ENCODE measurements around the gene SFT2D1. TPM values are rescaled to one million over a fixed set of nuclear protein-coding genes. Genes with fewer than 3 reads are reported as not detected.

SFT2D1 gene
- total and polyA plus RNA-seq, 9 of the 15 experiments (the other 6 are each of a cell fraction or from before 2014, with no cell fraction given), result 54.4 to 140 (median 74.6) TPM

DNA sequence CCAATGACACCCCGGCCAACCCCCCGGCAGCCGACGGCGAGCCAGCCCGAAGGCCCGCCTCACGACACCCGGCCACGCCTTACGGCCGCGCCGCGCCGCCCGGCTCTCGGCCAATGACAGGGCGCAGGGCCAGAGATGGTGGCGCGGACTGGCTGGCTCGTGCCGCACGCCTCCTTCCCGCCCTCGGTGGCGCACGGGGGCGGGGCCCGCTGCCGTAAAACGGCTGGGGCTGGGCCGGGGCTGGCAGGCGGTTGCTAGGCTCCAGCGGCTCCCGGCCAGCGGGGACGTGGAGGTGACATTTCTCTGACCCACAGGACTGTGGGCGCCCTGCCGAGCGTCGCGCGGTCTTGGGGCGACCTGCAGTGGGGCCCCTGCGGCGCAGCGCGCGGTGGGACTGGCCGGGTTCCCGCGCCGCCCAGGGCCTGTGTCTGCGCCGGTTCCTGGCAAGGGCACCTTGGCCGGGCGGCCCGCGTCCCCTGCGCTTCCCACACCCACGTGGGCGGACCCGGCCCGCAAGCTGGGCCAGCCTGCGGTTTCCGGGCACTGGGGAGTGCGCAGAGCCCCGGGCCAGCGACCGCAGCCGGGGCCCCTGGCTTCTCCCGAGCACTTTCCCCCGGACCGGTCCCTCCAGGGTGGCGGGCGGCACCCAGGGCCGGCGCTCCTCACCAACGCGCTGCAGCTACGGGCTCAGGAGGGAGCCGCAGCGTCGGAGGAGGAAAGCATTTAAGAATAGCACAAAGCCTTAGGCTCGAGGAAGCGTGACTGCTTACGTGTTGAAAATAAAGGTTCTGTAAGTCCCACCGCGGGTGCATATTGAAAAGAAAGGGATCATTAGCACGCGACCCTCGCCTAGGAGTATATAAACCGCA lies 40.8 kb upstream of the SFT2D1 start, which contains the start of gene MPC1 (continued):
- TF ChIP-seq ELF1 (tag; IDR thresholded peaks at IDR 0.05), result peak; percentile 17; the same call in 1 of the 2 replicates
- peak; percentile 70 for TF ChIP-seq SAFB (IDR thresholded peaks at IDR 0.05; ENCODE audit: borderline replicate concordance, low read depth, low read length)
- TF ChIP-seq ZNF274 (IDR thresholded peaks at IDR 0.05; ENCODE audit: borderline replicate concordance, low read depth, low read length), result no peak
- TF ChIP-seq, protein P1, sequence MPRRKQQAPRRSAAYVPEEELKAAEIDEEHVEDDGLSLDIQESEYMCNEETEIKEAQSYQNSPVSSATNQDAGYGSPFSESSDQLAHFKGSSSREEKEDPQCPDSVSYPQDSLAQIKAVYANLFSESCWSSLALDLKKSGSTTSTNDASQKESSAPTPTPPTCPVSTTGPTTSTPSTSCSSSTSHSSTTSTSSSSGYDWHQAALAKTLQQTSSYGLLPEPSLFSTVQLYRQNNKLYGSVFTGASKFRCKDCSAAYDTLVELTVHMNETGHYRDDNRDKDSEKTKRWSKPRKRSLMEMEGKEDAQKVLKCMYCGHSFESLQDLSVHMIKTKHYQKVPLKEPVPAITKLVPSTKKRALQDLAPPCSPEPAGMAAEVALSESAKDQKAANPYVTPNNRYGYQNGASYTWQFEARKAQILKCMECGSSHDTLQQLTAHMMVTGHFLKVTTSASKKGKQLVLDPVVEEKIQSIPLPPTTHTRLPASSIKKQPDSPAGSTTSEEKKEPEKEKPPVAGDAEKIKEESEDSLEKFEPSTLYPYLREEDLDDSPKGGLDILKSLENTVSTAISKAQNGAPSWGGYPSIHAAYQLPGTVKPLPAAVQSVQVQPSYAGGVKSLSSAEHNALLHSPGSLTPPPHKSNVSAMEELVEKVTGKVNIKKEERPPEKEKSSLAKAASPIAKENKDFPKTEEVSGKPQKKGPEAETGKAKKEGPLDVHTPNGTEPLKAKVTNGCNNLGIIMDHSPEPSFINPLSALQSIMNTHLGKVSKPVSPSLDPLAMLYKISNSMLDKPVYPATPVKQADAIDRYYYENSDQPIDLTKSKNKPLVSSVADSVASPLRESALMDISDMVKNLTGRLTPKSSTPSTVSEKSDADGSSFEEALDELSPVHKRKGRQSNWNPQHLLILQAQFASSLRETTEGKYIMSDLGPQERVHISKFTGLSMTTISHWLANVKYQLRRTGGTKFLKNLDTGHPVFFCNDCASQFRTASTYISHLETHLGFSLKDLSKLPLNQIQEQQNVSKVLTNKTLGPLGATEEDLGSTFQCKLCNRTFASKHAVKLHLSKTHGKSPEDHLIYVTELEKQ (CRISPR knock-in tag; IDR thresholded peaks at IDR 0.05), result no peak
- peak; percentile 33 for TF ChIP-seq JUND (IDR thresholded peaks at IDR 0.05; ENCODE audit: borderline replicate concordance, low read depth, low read length)
- TF ChIP-seq JUND (tag; IDR thresholded peaks at IDR 0.05; ENCODE audit: borderline replicate concordance, low read depth, low read length), result no peak; the same call in 2 of the 3 replicates
- TF ChIP-seq, protein P2, sequence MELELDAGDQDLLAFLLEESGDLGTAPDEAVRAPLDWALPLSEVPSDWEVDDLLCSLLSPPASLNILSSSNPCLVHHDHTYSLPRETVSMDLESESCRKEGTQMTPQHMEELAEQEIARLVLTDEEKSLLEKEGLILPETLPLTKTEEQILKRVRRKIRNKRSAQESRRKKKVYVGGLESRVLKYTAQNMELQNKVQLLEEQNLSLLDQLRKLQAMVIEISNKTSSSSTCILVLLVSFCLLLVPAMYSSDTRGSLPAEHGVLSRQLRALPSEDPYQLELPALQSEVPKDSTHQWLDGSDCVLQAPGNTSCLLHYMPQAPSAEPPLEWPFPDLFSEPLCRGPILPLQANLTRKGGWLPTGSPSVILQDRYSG (tag; conservative IDR thresholded peaks at IDR 0.05; ENCODE audit: low read depth), result no peak
- no peak for TF ChIP-seq PTTG1 (tag; IDR thresholded peaks at IDR 0.05; ENCODE audit: low read depth)
- no peak for TF ChIP-seq ZC3H8 (IDR thresholded peaks at IDR 0.05)
- TF ChIP-seq CBX2 (IDR thresholded peaks at IDR 0.05; ENCODE audit: insufficient read depth, low read length, poor library complexity, severe bottlenecking), result no peak
- TF ChIP-seq, protein P3, sequence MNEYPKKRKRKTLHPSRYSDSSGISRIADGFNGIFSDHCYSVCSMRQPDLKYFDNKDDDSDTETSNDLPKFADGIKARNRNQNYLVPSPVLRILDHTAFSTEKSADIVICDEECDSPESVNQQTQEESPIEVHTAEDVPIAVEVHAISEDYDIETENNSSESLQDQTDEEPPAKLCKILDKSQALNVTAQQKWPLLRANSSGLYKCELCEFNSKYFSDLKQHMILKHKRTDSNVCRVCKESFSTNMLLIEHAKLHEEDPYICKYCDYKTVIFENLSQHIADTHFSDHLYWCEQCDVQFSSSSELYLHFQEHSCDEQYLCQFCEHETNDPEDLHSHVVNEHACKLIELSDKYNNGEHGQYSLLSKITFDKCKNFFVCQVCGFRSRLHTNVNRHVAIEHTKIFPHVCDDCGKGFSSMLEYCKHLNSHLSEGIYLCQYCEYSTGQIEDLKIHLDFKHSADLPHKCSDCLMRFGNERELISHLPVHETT (CRISPR knock-in tag; conservative IDR thresholded peaks at IDR 0.05 in 1 of 2, IDR thresholded peaks at IDR 0.05 in 1 of 2), result no peak
- no peak for TF ChIP-seq ZNF507 (tag; conservative IDR thresholded peaks at IDR 0.05)
- no peak for TF ChIP-seq CAMTA2 (CRISPR knock-in tag; conservative IDR thresholded peaks at IDR 0.05)
- peak; percentile 75 for TF ChIP-seq CHD1 (IDR thresholded peaks at IDR 0.05; ENCODE audit: low read length)
- TF ChIP-seq, protein P4, sequence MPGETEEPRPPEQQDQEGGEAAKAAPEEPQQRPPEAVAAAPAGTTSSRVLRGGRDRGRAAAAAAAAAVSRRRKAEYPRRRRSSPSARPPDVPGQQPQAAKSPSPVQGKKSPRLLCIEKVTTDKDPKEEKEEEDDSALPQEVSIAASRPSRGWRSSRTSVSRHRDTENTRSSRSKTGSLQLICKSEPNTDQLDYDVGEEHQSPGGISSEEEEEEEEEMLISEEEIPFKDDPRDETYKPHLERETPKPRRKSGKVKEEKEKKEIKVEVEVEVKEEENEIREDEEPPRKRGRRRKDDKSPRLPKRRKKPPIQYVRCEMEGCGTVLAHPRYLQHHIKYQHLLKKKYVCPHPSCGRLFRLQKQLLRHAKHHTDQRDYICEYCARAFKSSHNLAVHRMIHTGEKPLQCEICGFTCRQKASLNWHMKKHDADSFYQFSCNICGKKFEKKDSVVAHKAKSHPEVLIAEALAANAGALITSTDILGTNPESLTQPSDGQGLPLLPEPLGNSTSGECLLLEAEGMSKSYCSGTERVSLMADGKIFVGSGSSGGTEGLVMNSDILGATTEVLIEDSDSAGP (CRISPR knock-in tag; IDR thresholded peaks at IDR 0.05), result no peak
- no peak for TF ChIP-seq SMAD3 (CRISPR knock-in tag; conservative IDR thresholded peaks at IDR 0.05)
